Heart right ventricle (tissue), 16 donors: ENCODE data around the gene TBATA. TPM values are rescaled to one million over a fixed set of nuclear protein-coding genes. Genes with fewer than 3 reads are reported as not detected.

Experiments
- ATAC-seq, 8 donors: fragments of 200-7000 bp; cut with Tn5 transposase; one replicate each; pipeline ENCODE4 v1.9.1; 2020; ENCODE audit warnings: mild to moderate bottlenecking in 8 of 8, moderate library complexity in 8 of 8, moderate number of reproducible peaks in 1 of 8
- DNase-seq, 2 donors: peaks; one replicate each; pipeline ENCODE4 v3.0.0-alpha.2; 2020
- H3K27ac ChIP-seq, 10 donors: fragments of 200-600 bp; sonication (generic) in 2 of 10; one replicate each; pipeline versions ENCODE4 v1.5.0 to v1.8.0; 2020 to 2022; ENCODE audit warnings: mild to moderate bottlenecking in 3 of 10
- H3K27me3 ChIP-seq, 7 donors: fragments of 200-600 bp; one replicate each; pipeline ENCODE4 v1.8.0; 2021 to 2022; ENCODE audit warnings: mild to moderate bottlenecking in 2 of 7
- H3K36me3 ChIP-seq, 9 donors: fragments of 200-600 bp; sonication (generic) in 1 of 9; one replicate each; pipeline versions ENCODE4 v1.5.0 to v1.8.0; 2020 to 2022; ENCODE audit warnings: mild to moderate bottlenecking in 2 of 9
- H3K4me1 ChIP-seq, 9 donors: fragments of 200-600 bp; sonication (generic) in 1 of 9; one replicate each; pipeline versions ENCODE4 v1.5.0 to v1.8.0; 2020 to 2022; ENCODE audit warnings: mild to moderate bottlenecking in 4 of 9
- H3K4me3 ChIP-seq, 10 donors: fragments of 200-600 bp; sonication (generic) in 2 of 10; one replicate each; pipeline versions ENCODE4 v1.5.0 to v1.8.0; 2020 to 2022; ENCODE audit warnings: mild to moderate bottlenecking in 7 of 10, moderate library complexity in 2 of 10
- H3K9me3 ChIP-seq, 11 donors: fragments of 200-600 bp in 10 of 11; sonication (generic) in 2 of 11; one replicate each; pipeline versions ENCODE4 v1.5.0 to v1.8.0; 2013 to 2022; ENCODE audit warnings: mild to moderate bottlenecking in 2 of 11, control low read depth in 1 of 11, moderate library complexity in 1 of 11
- WGBS, 2 donors: extraction: QIAGEN DNeasy Blood & Tissue Kit; methylation state at CpG; one replicate each; pipeline ENCODE4 v1.1.7; 2013; ENCODE audit warnings: inconsistent platforms in 1 of 2; 5-methylcytosine and 5-hydroxymethylcytosine counted together
- intact Hi-C, 10 donors: fragments of 100-400 bp; cut with DNase I; formaldehyde crosslinking; loops; one replicate each; pipeline versions ENCODE4 v1.11.1 to v1.14.2; 2022
- polyA plus RNA-seq, 2 donors: library from polyadenylated mRNA; stranded (reverse); fragments of 200-250 nt; gene quantifications; one replicate each; pipeline ENCODE4 v1.2.3, GENCODE V29; 2013
- total RNA-seq, 10 donors: library from RNA; stranded (reverse); fragmentation: NEBNext Ultra II Directional in 3 of 10; extraction: Animal tissue kit (Norgen Biotek cat#: 25700) in 3 of 10; gene quantifications; one replicate each; pipeline versions ENCODE4 v1.2.1 to v1.2.4, GENCODE V29; 2021 to 2023
- TF ChIP-seq, protein P1 (sequence below), 9 donors: fragments of 200-600 bp; sonication (generic) in 2 of 9; IDR thresholded peaks; one replicate each; pipeline versions ENCODE4 v1.5.0 to v1.8.0; 2021 to 2022; ENCODE audit warnings: antibody characterized with exemption in 9 of 9, mild to moderate bottlenecking in 5 of 9, moderate library complexity in 1 of 9
- donor health status: Arrhythmogenic right ventricular cardiomyopathy.
- donor health status: ischemic (EF 13 %, LVEDD 7.1; RV severe dilation, severe dysfunction).
- donor health status: healthy with polysubstance abuse.
- donor health status: DM: no; HTN: yes; CAD: no.
- donor health status: DM: no; HTN: no; CAD: no.
- donor health status: ischemic (EF 25% LVEDD 6.9; RV normal size, moderate dysfunction).
- donor health status: ischemic (EF 25% LVEDD 5.7; RV mildly dilated, moderate dysfunction).
- donor health status: healthy.
- donor health status: DM: yes; HTN: yes; CAD: no.
- donor health status: Ischemic cardiomyopathy.
- donor health status: ischemic (EF 35%, LVEDD 5.7; RV mildly dilated, moderate dysfunction).
- donor health status: nonischemic (EF 11% LVEDD 7.7; RV severe dilation, severe dysfunction).
- donor health status: DM: yes; HTN: yes; CAD: no.
- donor health status: PGD.
- donor health status: ischemic (EF 29% LVEDD 5.4; RV normal size, mild dysfunction).
- donor health status: nonischemic (EF 23%, LVEDD 6.1; RV moderate dilation, normal function).

The TBATA gene
- total and polyA plus RNA-seq, 12 donors, result not detected

GRCh38 chr10:70774810-70775678 is 10.1 kb downstream of the TBATA start:
- peak in 1 of 8 donors; percentile 35 for ATAC-seq
- Histone ChIP-seq H3K27me3 (no peaks in the 10 kb centered on the region), H3K36me3 (no peaks in the 10 kb centered on the region), H3K9me3 (no peaks in the 10 kb centered on the region), H3K4me1 (peaks cover 0 to 10% (median 0%) of the 10 kb centered on the region in 9 donors), H3K4me3 (no peak overlapping the region), H3K27ac (no peak overlapping the region)
- WGBS, 2 donors, result 79 to 84% methylated on average over 14 of the region's 14 CpGs
- TF ChIP-seq, protein P1, sequence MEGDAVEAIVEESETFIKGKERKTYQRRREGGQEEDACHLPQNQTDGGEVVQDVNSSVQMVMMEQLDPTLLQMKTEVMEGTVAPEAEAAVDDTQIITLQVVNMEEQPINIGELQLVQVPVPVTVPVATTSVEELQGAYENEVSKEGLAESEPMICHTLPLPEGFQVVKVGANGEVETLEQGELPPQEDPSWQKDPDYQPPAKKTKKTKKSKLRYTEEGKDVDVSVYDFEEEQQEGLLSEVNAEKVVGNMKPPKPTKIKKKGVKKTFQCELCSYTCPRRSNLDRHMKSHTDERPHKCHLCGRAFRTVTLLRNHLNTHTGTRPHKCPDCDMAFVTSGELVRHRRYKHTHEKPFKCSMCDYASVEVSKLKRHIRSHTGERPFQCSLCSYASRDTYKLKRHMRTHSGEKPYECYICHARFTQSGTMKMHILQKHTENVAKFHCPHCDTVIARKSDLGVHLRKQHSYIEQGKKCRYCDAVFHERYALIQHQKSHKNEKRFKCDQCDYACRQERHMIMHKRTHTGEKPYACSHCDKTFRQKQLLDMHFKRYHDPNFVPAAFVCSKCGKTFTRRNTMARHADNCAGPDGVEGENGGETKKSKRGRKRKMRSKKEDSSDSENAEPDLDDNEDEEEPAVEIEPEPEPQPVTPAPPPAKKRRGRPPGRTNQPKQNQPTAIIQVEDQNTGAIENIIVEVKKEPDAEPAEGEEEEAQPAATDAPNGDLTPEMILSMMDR (IDR thresholded peaks at IDR 0.05), result no peak
- intact Hi-C loops, result no loop called here
- no peak for DNase-seq

GRCh38 chr10:70773965-70774809 is 11.0 kb downstream of the TBATA start:
- DNase-seq, result no peak
- ATAC-seq, result no peak
- 89 to 90% methylated on average over 14 of the region's 14 CpGs for WGBS, 2 donors

DNA sequence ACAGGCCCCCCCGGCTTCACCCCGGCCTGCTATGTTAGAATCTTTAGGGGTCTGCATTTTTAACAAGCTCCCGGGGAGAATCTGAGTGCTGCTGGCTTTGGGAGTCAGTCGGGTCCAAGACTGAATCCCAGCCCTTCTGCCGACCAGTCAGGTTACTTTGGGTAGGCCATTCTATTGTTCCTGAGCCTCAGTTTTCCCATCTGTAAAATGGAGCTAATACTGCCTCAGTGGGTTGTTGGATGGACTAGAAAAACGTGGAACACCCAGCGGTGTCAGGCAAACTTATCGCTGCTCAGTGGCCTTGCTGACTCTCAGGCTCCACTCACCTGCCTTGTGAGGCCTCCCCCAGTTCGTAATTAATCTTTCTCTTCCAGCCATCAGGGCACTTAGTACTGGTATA is 11.7 kb downstream of the TBATA start:
- TF ChIP-seq, protein P1 (IDR thresholded peaks at IDR 0.05), result no peak
- no peak for DNase-seq

More at GRCh38 chr10:70773965-70774809, 11.0 kb downstream of the TBATA start:
- H3K4me3 ChIP-seq, result no peak overlapping the region
- intact Hi-C loops, result no loop called here
- H3K4me1 ChIP-seq, result peaks cover 0 to 6% (median 0%) of the 10 kb centered on the region in 9 donors
- H3K36me3 ChIP-seq, result no peaks in the 10 kb centered on the region
- TF ChIP-seq, protein P1 (IDR thresholded peaks at IDR 0.05), result no peak
- H3K9me3 ChIP-seq, result no peaks in the 10 kb centered on the region
- H3K27ac ChIP-seq, result no peak overlapping the region
- no peaks in the 10 kb centered on the region for H3K27me3 ChIP-seq

GRCh38 chr10:70772627-70773026 is 12.6 kb downstream of the TBATA start:
- Histone ChIP-seq H3K4me1 (no peaks in the 10 kb centered on the region), H3K27me3 (peaks cover 0 to 4% (median 0%) of the 10 kb centered on the region in 7 donors), H3K36me3 (no peaks in the 10 kb centered on the region), H3K9me3 (no peaks in the 10 kb centered on the region), H3K4me3 (no peak overlapping the region), H3K27ac (no peak overlapping the region)
- intact Hi-C loops, result no loop called here
- ATAC-seq (no peak), DNase-seq (no peak)
- TF ChIP-seq, protein P1 (IDR thresholded peaks at IDR 0.05), result no peak
- 87 to 88% methylated on average over 4 of the region's 4 CpGs for WGBS, 2 donors

More for the DNA sequence above, 11.7 kb downstream of the TBATA start:
- H3K4me1 ChIP-seq, result no peaks in the 10 kb centered on the region
- H3K4me3 ChIP-seq, result no peak overlapping the region
- H3K27ac ChIP-seq, result no peak overlapping the region
- 83 to 94% methylated on average over 9 of the region's 9 CpGs for WGBS, 2 donors
- H3K27me3 ChIP-seq, result no peaks in the 10 kb centered on the region
- no peak for ATAC-seq
- no peaks in the 10 kb centered on the region for H3K36me3 ChIP-seq
- intact Hi-C loops, result no loop called here
- H3K9me3 ChIP-seq, result no peaks in the 10 kb centered on the region
